GM12801 (cell line): ENCODE data around the gene STK32B.

Experiments used
- CTCF ChIP-seq: IDR thresholded peaks from one replicate; pipeline ENCODE4 v1.5.1; 2011; ENCODE audit warnings: control low read depth; ENCODE audit not compliant: insufficient read length; ENCODE audit errors: extremely low read depth

The STK32B gene

GRCh38 chr4:5081441-5081999 is 30.2 kb downstream of the STK32B start:
- no peak for TF ChIP-seq CTCF

- TF ChIP-seq CTCF: no peak
These were observed 31.1 kb downstream of the STK32B start for GRCh38 chr4:5082376-5082775.

DNA sequence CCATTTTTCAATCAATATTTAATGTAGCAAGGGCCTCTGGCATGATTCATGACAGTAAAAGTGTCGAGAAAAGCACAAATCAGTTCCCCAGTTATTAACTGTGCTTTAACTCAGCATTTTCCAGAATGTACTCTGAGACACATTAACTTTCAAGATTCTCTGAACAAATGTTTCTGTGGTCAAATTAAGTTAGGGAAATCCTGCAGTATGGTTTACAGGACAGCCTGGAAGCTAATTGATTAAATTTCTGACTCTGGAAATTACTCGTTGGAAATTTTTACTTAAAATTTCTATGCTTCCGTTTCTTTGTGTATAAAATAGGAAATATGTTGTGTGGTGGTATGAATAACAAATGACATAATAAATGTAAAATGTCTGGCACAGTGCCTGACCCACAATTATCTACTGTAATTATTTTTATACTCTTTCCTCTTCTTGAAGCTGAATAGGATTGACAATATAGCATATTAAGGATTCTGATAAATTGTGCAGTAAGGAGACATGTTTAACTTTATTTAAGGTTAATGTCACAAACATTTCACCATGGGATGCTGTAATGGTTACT is 33.7 kb downstream of the STK32B start:
- no peak for TF ChIP-seq CTCF

GRCh38 chr4:5086535-5086934 is 35.3 kb downstream of the STK32B start:
- no peak for TF ChIP-seq CTCF

- no peak for TF ChIP-seq CTCF
These were observed 45.0 kb downstream of the STK32B start for GRCh38 chr4:5096261-5096660.

DNA sequence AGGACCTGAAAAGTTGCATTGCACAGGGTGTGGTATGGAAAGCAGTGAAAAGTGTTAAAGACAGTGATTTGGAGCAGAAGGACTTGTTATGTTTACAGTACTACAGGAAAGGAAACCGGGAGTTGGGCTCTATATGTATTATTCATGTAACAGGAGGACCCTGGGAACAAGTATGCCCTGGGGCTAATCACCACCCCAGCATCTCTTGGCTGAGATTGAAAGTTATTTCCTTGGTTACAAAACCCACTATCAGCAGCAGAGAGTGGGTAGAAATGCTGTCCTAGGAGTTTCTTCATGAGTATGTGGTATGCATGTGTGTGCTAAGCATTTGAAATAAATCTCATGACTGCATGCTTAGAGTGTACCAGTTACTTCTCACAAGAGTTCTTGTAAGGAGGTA is 46.9 kb downstream of the STK32B start:
- no peak for TF ChIP-seq CTCF

- TF ChIP-seq CTCF: no peak
These were observed 49.1 kb downstream of the STK32B start for GRCh38 chr4:5100336-5100735.
